Measurements from ENCODE around the gene TMEM208.

DNA sequence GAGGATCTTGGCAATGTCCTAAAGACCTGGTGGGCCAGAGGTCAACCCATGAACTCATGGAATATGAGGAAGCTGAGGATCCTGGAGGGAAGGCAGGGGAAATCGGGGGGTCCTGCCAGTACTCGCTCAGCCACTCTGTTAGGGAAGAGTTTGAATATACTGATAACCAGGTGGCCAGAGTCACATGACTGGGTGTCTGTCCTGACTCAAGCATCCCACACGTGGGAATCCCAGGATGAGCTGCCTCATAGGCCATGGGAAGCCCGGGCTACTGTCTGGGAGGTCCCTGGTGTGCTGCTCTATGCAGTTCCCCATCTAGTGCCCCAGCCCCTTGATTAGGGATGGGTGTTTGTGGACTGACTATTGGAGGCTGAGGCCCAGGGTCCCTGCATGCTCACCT, 38.6 kb upstream of the TMEM208 start:
- TF ChIP-seq GATA1 (IDR thresholded peaks at IDR 0.05; ENCODE audit: low read depth, low read length): no peak
- no peak for TF ChIP-seq POLR2A (IDR thresholded peaks at IDR 0.05; ENCODE audit: low read length)
